IPS DF 19.7 (cell line): Measurements from ENCODE around the gene SEC22C.

Source experiments
- DNase-seq: peaks from one replicate; pipeline ENCODE4 v3.0.0-alpha.2; 2013; ENCODE audit warnings: low read depth, low spot score

SEC22C gene

DNA sequence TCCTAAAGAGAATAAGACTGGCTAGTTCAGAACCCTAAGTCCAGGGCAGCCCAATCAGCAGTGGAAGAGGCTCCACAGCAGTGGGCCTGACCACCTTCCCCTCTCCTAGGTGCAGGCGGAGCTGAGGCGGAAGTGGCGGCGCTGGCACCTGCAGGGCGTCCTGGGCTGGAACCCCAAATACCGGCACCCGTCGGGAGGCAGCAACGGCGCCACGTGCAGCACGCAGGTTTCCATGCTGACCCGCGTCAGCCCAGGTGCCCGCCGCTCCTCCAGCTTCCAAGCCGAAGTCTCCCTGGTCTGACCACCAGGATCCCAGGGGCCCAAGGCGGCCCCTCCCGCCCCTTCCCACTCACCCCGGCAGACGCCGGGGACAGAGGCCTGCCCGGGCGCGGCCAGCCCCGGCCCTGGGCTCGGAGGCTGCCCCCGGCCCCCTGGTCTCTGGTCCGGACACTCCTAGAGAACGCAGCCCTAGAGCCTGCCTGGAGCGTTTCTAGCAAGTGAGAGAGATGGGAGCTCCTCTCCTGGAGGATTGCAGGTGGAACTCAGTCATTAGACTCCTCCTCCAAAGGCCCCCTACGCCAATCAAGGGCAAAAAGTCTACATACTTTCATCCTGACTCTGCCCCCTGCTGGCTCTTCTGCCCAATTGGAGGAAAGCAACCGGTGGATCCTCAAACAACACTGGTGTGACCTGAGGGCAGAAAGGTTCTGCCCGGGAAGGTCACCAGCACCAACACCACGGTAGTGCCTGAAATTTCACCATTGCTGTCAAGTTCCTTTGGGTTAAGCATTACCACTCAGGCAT, 45.6 kb downstream of the SEC22C start:
- peak; percentile 76 for DNase-seq

DNA sequence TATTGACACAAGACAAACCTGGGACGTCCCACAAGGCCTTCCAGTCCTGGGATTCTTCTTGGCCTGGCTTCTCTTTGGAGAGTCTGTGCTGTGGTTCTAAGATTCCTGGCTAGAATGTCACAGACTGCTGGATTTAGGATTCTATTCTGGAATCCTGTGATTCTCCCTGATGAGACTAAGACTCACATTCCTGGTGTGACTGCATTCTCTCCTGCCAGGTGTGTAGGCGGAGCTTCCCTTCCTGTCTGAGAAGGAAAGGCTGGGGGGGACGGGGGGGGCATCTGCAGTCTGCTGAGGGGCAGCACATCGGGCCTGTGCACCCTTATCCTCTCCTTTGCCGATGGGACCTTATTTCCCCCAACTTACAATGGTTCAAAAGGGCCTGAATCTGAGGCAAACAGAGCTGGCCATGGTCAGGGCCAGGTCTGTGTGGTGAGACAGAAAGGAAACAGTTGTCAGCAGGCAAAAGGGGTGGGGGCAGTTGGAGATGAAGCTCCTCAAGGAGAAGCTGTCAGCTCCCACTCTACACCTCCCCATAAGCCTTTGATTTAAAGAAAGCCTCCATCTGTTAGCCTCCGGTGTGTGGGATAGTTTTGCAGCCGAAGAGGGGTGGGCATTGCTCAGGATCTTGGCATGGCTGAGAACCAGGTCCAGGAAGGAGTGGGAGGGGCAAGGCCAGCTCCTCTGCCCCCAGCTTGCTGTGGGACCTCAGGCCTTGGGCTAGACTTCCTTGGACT, 48.4 kb downstream of the SEC22C start:
- DNase-seq: no peak

- DNase-seq: no peak
These were observed 49.5 kb downstream of the SEC22C start for GRCh38 chr3:42532229-42532628.

GRCh38 chr3:42531470-42531869, 50.3 kb downstream of the SEC22C start:
- DNase-seq: no peak

GRCh38 chr3:42530073-42530472, 51.7 kb downstream of the SEC22C start:
- DNase-seq: no peak

DNA sequence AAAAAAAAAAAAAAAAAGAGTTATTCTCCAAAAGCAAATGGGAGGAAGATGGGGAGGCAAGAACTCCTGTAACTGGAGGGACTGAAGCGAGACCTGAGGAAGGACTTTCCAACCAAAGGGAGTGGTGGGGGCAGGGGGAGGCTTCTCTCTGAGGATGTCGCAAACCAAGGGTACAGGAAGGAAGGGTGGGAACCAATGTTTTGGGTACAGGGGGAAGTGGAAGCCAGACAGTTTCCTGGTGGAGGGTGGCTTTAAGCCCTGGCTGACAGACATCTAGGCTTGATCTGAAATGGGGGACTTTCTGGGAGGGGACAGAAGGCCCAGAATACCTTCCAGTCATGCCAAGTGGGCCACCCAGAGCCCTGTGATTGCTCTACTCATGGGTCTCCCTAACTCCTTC, 52.3 kb downstream of the SEC22C start:
- DNase-seq: no peak

GRCh38 chr3:42527368-42527917, 54.3 kb downstream of the SEC22C start:
- DNase-seq: no peak

- DNase-seq: no peak
These were observed 55.0 kb downstream of the SEC22C start for GRCh38 chr3:42526616-42527367.

DNA sequence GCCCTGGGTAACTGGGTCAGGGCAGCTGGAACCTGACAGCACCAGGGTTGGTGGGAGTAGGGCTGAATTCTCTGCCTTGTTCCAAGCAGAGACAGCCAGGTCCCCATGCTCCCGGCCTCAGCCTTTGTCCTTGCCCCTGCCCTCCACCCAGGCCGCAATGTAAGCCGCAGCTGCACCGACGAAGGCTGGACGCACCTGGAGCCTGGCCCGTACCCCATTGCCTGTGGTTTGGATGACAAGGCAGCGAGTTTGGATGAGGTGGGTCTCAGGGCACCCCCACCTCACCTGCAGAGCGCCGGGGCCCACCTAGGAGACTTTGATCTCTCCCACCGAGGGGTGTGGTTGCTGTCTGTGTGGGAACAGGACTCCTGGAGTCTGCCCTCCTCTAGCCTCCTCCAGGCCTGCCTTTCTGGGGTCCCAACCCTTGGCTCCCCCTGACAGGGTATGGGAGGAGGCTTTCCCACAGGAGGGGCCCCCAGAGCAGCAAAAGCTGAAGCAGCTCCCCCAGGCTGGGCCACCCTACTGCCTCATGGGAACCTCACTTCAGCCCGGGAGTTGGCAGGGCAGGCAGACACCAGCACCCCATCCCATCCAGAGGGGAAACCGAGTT, 55.9 kb downstream of the SEC22C start:
- DNase-seq: no peak

- DNase-seq: no peak
These were observed 56.6 kb downstream of the SEC22C start for GRCh38 chr3:42525212-42525611.

GRCh38 chr3:42524751-42525150, 57.0 kb downstream of the SEC22C start:
- no peak for DNase-seq

DNA sequence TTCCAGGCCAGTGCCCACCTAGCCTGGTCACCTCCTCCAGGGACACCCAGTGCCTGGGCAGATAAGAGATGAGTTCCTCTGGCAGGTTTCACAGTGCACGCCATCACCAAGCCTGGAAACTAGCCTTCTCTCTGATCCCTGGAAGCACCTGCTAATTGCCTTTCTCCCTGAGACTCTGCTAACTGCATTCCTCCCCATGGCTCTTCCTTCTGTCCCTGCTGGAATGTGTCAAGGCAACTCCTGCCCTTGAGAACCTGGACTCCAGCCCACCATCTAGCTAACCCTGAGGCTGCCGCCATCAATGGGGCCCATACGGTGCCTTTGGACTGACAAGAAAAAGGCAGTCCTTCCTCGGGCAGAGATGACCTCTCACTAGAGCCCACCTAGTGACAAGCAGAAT, 60.9 kb downstream of the SEC22C start:
- DNase-seq: no peak

DNA sequence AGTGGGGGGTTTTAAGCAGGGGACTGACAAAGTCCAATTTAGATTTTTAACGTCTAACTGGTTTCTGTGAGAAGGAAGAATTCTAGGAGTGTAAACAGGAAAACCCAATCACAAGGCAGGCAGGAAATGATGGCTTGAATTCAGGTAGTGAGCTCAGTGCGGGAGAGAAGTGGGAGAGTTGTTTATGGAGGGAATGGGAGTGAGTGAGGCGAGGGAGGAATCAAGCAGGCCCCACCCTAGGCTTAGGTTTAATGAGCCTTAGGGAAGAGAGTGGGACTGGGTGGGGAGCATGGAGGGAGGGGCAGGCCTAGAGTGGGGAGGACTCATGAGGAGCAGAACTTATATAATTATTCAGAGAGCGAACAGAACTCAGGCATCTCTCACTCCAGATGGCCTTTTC, 61.4 kb downstream of the SEC22C start:
- DNase-seq: no peak

DNA sequence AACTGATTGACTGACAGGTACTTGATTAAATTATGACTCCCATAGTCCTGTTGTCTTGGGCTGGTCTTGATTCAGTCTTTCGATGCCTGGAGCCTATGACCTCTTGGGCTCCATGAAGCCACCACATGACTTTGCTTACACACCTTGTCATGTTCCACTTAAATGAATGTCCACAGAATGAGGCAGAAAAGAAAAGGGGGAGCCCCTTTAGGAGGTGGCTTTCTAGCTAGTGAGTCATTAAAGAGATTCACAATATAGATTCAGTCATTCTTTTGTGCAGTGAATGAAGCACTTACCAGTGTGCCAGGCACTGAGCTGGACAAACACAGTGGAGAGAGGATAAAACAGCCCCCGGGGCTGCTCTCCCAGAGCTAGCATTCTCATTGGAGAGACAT, 62.2 kb downstream of the SEC22C start:
- DNase-seq: no peak

GRCh38 chr3:42518800-42519567, 62.8 kb downstream of the SEC22C start:
- DNase-seq: no peak

DNA sequence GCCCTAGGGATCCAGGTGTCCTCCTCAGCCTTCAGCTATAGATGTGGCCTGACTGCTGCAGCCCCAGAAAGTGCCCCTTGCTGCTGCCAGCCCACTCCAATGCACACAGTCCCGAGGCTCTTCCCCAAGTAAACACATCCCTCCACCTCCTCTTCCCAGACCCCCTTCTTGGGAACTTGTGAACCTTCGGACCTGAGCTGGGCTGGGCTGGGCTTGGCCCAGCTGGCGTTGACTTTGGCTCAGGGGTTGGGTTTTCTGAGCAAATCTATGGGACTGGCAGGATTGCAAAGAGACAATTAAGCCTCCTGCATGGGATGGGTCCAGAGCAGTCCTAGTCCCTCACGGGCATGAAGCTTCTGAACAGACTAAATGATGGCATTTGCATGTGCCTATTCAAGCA, 64.7 kb downstream of the SEC22C start:
- no peak for DNase-seq

DNA sequence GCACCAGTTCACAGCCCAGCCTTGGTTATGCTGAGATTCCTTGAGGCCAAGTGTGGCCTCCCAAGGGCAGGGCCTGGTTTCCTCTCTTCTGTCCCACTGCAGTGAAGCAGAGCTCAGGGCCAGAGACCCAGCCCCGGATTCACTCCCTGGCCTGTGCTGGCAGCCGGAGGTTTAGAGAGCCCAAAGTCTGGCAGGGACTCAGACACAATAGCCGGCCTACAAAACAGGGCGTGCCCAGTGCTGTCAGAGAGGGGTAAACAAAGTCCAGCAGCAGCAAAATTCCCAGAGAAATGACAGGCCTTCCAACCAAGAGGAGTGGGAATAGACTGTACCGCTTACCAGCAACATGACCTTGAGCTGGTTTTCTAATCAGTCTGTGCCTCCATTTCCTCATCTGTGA, 65.3 kb downstream of the SEC22C start:
- DNase-seq: no peak

GRCh38 chr3:42515976-42516375, 65.8 kb downstream of the SEC22C start:
- no peak for DNase-seq

- DNase-seq: no peak
These were observed 66.3 kb downstream of the SEC22C start for GRCh38 chr3:42515391-42515916.

DNA sequence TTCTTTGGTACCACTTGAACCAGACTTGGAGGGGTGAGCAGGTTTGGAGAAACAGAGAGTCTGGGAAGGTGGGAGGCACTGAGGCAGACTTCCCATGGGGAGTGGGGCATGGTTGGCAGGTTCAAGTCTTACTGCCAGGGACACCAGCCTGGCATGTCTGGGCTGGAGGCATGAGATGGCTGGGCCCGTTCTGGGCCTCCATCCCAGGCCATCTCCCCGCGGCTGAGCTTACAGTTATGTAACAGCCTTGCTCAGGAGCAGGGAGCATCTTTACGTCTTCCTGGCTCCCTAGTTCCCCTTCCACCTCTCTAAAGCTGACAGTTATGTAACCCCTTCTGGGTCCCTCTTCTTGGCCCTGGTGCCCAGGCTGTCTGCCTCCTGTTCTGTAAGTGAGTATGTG, 66.9 kb downstream of the SEC22C start:
- no peak for DNase-seq

- DNase-seq: no peak
These were observed 68.2 kb downstream of the SEC22C start for GRCh38 chr3:42513521-42513920.
